Measurements from ENCODE around the gene CSPG5.

CSPG5 gene

GRCh38 chr3:47604145-47604544 lies 25.5 kb upstream of the CSPG5 start:
- TF ChIP-seq CTCF (IDR thresholded peaks at IDR 0.05; ENCODE audit: insufficient read depth, low read depth, low read length, missing control alignments) = no peak
- no peak for DNase-seq (ENCODE audit: low read depth)
- H3K4me3 ChIP-seq (ENCODE audit: low read length) = no peak overlapping the region

GRCh38 chr3:47603332-47603731 lies 24.7 kb upstream of the CSPG5 start:
- no peak overlapping the region for H3K4me3 ChIP-seq (ENCODE audit: low read length)
- no peak for DNase-seq (ENCODE audit: low read depth)
- no peak for TF ChIP-seq CTCF (IDR thresholded peaks at IDR 0.05; ENCODE audit: insufficient read depth, low read depth, low read length, missing control alignments)

GRCh38 chr3:47601281-47601680 lies 22.6 kb upstream of the CSPG5 start:
- no peak overlapping the region for H3K4me3 ChIP-seq (ENCODE audit: low read length)
- DNase-seq (ENCODE audit: low read depth) = no peak
- TF ChIP-seq CTCF (IDR thresholded peaks at IDR 0.05; ENCODE audit: insufficient read depth, low read depth, low read length, missing control alignments) = no peak

- TF ChIP-seq CTCF (IDR thresholded peaks at IDR 0.05; ENCODE audit: insufficient read depth, low read depth, low read length, missing control alignments) = no peak
- no peak overlapping the region for H3K4me3 ChIP-seq (ENCODE audit: low read length)
- DNase-seq (ENCODE audit: low read depth) = peak; percentile 83
These were observed 16.1 kb upstream of the CSPG5 start for GRCh38 chr3:47594792-47595191.

GRCh38 chr3:47592066-47592795 lies 13.6 kb upstream of the CSPG5 start:
- no peak for TF ChIP-seq CTCF (IDR thresholded peaks at IDR 0.05; ENCODE audit: insufficient read depth, low read depth, low read length, missing control alignments)
- H3K4me3 ChIP-seq (ENCODE audit: low read length) = no peak overlapping the region
- DNase-seq (ENCODE audit: low read depth) = no peak

- no peak for TF ChIP-seq CTCF (IDR thresholded peaks at IDR 0.05; ENCODE audit: insufficient read depth, low read depth, low read length, missing control alignments)
- H3K4me3 ChIP-seq (ENCODE audit: low read length) = no peak overlapping the region
- DNase-seq (ENCODE audit: low read depth) = no peak
These were observed 11.6 kb upstream of the CSPG5 start for GRCh38 chr3:47590216-47590615.

GRCh38 chr3:47588587-47588986 lies 9.9 kb upstream of the CSPG5 start:
- no peak for TF ChIP-seq CTCF (IDR thresholded peaks at IDR 0.05; ENCODE audit: insufficient read depth, low read depth, low read length, missing control alignments)
- DNase-seq (ENCODE audit: low read depth) = no peak
- H3K4me3 ChIP-seq (ENCODE audit: low read length) = no peak overlapping the region
